SK-N-SH (cell line): ENCODE results near the gene SPRED3.
A peak's percentile ranks its signal among the peaks of the same experiment; 100 is the strongest.

Experiments used
- CTCF ChIP-seq: fragments of 200-600 bp; sonication (generic); IDR thresholded peaks from 2 replicates; pipeline ENCODE4 v1.6.1; 2017; ENCODE audit warnings: antibody characterized with exemption, mild to moderate bottlenecking, moderate library complexity
- EP300 ChIP-seq, 2 experiments: IDR thresholded peaks; 2 replicates each; pipeline versions ENCODE4 v1.4.0 to v1.6.1; 2012; ENCODE audit warnings: borderline replicate concordance in 1 of 2, low read depth in 1 of 2, low read length in 1 of 2
- FOXM1 ChIP-seq: IDR thresholded peaks from 2 replicates; pipeline ENCODE4 v1.4.0; 2012; ENCODE audit warnings: low read depth, mild to moderate bottlenecking
- GATA2 ChIP-seq: sonication (generic); formaldehyde crosslinking; IDR thresholded peaks from 2 replicates; pipeline ENCODE4 v1.5.0; 2020; ENCODE audit warnings: mild to moderate bottlenecking, missing genetic modification reagents
- MAX ChIP-seq: IDR thresholded peaks from 2 replicates; pipeline ENCODE4 v1.4.0; 2012; ENCODE audit warnings: low read depth
- MEF2A ChIP-seq: IDR thresholded peaks from 2 replicates; pipeline ENCODE4 v1.4.0; 2012; ENCODE audit warnings: low read depth, borderline replicate concordance
- POLR2AphosphoS5 ChIP-seq: IDR thresholded peaks from 2 replicates; pipeline ENCODE4 v1.6.1; 2012; ENCODE audit warnings: low read depth, low read length
- RCOR1 ChIP-seq: fragments of 150-350 bp; IDR thresholded peaks from 2 replicates; pipeline ENCODE4 v1.6.1; 2017; ENCODE audit warnings: antibody characterized with exemption, low read length
- RXRA ChIP-seq: IDR thresholded peaks from 2 replicates; pipeline ENCODE4 v1.4.0; 2012; ENCODE audit warnings: low read depth, mild to moderate bottlenecking, borderline replicate concordance
- SMC3 ChIP-seq: IDR thresholded peaks from 2 replicates; pipeline ENCODE4 v1.6.1; 2012; ENCODE audit warnings: low read depth, low read length, improper control_type of control experiment
- USF1 ChIP-seq: IDR thresholded peaks from 2 replicates; pipeline ENCODE4 v1.4.0; 2012; ENCODE audit warnings: low read depth, borderline replicate concordance

- TF ChIP-seq CTCF (peak; percentile 22; the same call in 1 of the 2 replicates), POLR2AphosphoS5 (peak; percentile 93), RCOR1 (no peak), MEF2A (no peak), EP300 (IDR thresholded peaks at IDR 0.05; ENCODE audit: borderline replicate concordance in 1 of 2, low read depth in 1 of 2, low read length in 1 of 2) (no peak), FOXM1 (no peak), RXRA (no peak), USF1 (0 out of 2 replicates have a peak, but pooled peaks have one; percentile 37), GATA2 (CRISPR knock-in tag) (no peak), MAX (peak; percentile 82; the same call in 1 of the 2 replicates), SMC3 (no peak)
These were observed 14.0 kb upstream of the SPRED3 start, which contains the start of gene PSMD8 for GRCh38 chr19:38374332-38375097.
